ENCODE data around the gene SLC29A4. TPM values are rescaled to one million over a fixed set of nuclear protein-coding genes. Genes with fewer than 3 reads are reported as not detected.

SLC29A4 gene
- polyA plus RNA-seq, 3 donors = 0.21 to 0.29 (median 0.26) TPM

GRCh38 chr7:5300366-5300765 is 17.6 kb downstream of the SLC29A4 start:
- no peak for DNase-seq
- Histone ChIP-seq H4K20me1 (ENCODE audit: insufficient read depth, low read length) (no peaks in the 10 kb centered on the region), H3K4me3 (replicated peaks in 1 of 3; ENCODE audit: low read depth in 2 of 3, low read length in 3 of 3) (no peak overlapping the region), H3K36me3 (replicated peaks in 1 of 2; ENCODE audit: control insufficient read depth in 1 of 2, insufficient read depth in 2 of 2, low read length in 2 of 2) (no peaks in the 10 kb centered on the region), H3K9ac (ENCODE audit: insufficient read depth, low read length, poor library complexity, severe bottlenecking) (no peak overlapping the region), H3K4me1 (ENCODE audit: control insufficient read depth in 1 of 2, insufficient read depth in 2 of 2, low read length in 2 of 2) (peaks cover 9 to 13% of the 10 kb centered on the region in 2 donors), H3K27me3 (ENCODE audit: control insufficient read depth in 2 of 2, insufficient read depth in 2 of 2, low read length in 2 of 2) (peaks cover 2 to 20% of the 10 kb centered on the region in 2 donors), H3K79me2 (ENCODE audit: insufficient read depth, low read length) (no peaks in the 10 kb centered on the region), H3K27ac (ENCODE audit: low read depth in 1 of 2, low read length in 2 of 2) (no peak overlapping the region), H3K9me3 (replicated peaks in 1 of 2; ENCODE audit: control insufficient read depth in 1 of 2, insufficient read depth in 1 of 2, low read length in 2 of 2) (peaks cover 2 to 4% of the 10 kb centered on the region in 2 donors), H3K4me2 (replicated peaks; ENCODE audit: extremely low read depth, low read length, poor library complexity, severe bottlenecking) (no peak overlapping the region), H2AFZ (ENCODE audit: insufficient read depth, low read depth, low read length, poor library complexity, severe bottlenecking) (no peak overlapping the region)
- WGBS (ENCODE audit: insufficient coverage) = 91% methylated on average over 22 of the region's 24 CpGs
- H3K4me1 Mint-ChIP-seq = peaks cover 11% of the 10 kb centered on the region
- H3K36me3 Mint-ChIP-seq = peaks cover 0 to 2% of the 10 kb centered on the region in 2 donors
- H3K4me3 Mint-ChIP-seq = no peak overlapping the region
- intact Hi-C loops (cut with micrococcal nuclease) = no loop called here
- peaks cover 28 to 45% (median 42%) of the 10 kb centered on the region in 3 donors for H3K27me3 Mint-ChIP-seq (ENCODE audit: low read depth in 3 of 3)
- H3K9me3 Mint-ChIP-seq = peaks cover 0 to 10% (median 3%) of the 10 kb centered on the region in 7 donors
- TF ChIP-seq, protein P1, sequence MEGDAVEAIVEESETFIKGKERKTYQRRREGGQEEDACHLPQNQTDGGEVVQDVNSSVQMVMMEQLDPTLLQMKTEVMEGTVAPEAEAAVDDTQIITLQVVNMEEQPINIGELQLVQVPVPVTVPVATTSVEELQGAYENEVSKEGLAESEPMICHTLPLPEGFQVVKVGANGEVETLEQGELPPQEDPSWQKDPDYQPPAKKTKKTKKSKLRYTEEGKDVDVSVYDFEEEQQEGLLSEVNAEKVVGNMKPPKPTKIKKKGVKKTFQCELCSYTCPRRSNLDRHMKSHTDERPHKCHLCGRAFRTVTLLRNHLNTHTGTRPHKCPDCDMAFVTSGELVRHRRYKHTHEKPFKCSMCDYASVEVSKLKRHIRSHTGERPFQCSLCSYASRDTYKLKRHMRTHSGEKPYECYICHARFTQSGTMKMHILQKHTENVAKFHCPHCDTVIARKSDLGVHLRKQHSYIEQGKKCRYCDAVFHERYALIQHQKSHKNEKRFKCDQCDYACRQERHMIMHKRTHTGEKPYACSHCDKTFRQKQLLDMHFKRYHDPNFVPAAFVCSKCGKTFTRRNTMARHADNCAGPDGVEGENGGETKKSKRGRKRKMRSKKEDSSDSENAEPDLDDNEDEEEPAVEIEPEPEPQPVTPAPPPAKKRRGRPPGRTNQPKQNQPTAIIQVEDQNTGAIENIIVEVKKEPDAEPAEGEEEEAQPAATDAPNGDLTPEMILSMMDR (IDR thresholded peaks at IDR 0.05) = no peak
- H3K27ac Mint-ChIP-seq = no peak overlapping the region

DNA sequence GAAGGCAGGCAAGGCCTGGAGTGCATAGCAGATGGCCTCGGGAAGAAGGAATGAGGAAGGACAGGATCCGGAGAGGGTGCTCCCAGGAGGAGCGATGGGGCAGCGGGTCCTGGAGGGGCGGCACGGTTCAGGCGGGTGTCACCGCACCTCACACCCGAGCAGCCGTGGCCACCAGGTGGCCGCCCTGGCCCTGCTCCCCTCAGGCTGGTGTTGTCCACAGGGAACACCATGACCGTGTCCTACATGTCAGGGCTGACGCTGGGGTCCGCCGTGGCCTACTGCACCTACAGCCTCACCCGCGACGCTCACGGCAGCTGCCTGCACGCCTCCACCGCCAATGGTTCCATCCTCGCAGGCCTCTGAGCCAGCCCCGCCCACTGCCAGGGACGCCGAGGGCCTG is 19.8 kb downstream of the SLC29A4 start:
- Mint-ChIP-seq H3K4me3 (no peak overlapping the region), H3K36me3 (peaks cover 4 to 15% of the 10 kb centered on the region in 2 donors), H3K27me3 (ENCODE audit: low read depth in 3 of 3) (peaks cover 10 to 24% (median 21%) of the 10 kb centered on the region in 3 donors), H3K27ac (no peak overlapping the region), H3K4me1 (no peaks in the 10 kb centered on the region), H3K9me3 (peaks cover 0 to 2% (median 0%) of the 10 kb centered on the region in 7 donors)
- peaks cover 0 to 2% of the 10 kb centered on the region in 2 donors for H3K27me3 ChIP-seq (ENCODE audit: control insufficient read depth in 2 of 2, insufficient read depth in 2 of 2, low read length in 2 of 2)
- intact Hi-C loops (cut with micrococcal nuclease) = no loop called here
- H3K9ac ChIP-seq (ENCODE audit: insufficient read depth, low read length, poor library complexity, severe bottlenecking) = no peak overlapping the region
- no peak overlapping the region for H3K4me3 ChIP-seq (replicated peaks in 1 of 3; ENCODE audit: low read depth in 2 of 3, low read length in 3 of 3)
- no peak for DNase-seq
- no peak overlapping the region for H3K4me2 ChIP-seq (replicated peaks; ENCODE audit: extremely low read depth, low read length, poor library complexity, severe bottlenecking)
- H4K20me1 ChIP-seq (ENCODE audit: insufficient read depth, low read length) = peaks cover 3% of the 10 kb centered on the region
- no peaks in the 10 kb centered on the region for H3K79me2 ChIP-seq (ENCODE audit: insufficient read depth, low read length)
- no peak overlapping the region for H2AFZ ChIP-seq (ENCODE audit: insufficient read depth, low read depth, low read length, poor library complexity, severe bottlenecking)
- H3K9me3 ChIP-seq (replicated peaks in 1 of 2; ENCODE audit: control insufficient read depth in 1 of 2, insufficient read depth in 1 of 2, low read length in 2 of 2) = no peaks in the 10 kb centered on the region
- no peaks in the 10 kb centered on the region for H3K4me1 ChIP-seq (ENCODE audit: control insufficient read depth in 1 of 2, insufficient read depth in 2 of 2, low read length in 2 of 2)
- 80% methylated on average over 25 of the region's 25 CpGs for WGBS (ENCODE audit: insufficient coverage)
- TF ChIP-seq, protein P1 (IDR thresholded peaks at IDR 0.05) = no peak
- H3K36me3 ChIP-seq (replicated peaks in 1 of 2; ENCODE audit: control insufficient read depth in 1 of 2, insufficient read depth in 2 of 2, low read length in 2 of 2) = peaks cover 2 to 4% of the 10 kb centered on the region in 2 donors
- no peak overlapping the region for H3K27ac ChIP-seq (ENCODE audit: low read depth in 1 of 2, low read length in 2 of 2)
